Activated T-helper 1 cell treated with anti-CD3 and anti-CD28 coated beads, Interleukin-12 subunit alpha, Interleukin-12 subunit beta, Interleukin-2, Interleukin-4 antibody, amounts not matched to agents 30 ng/mL and 10 ng/mL and 1 ng/mL, durations not matched to agents 14 hours and 24 hours and 36 hours (primary cell): ENCODE measurements around the gene RGSL1. TPM values are rescaled to one million over a fixed set of nuclear protein-coding genes. Genes with fewer than 3 reads are reported as not detected.
"Not testable (repeated sequence)": the region's sequence is repeated elsewhere in the genome, so short reads cannot be mapped to it uniquely, and the experiment has no call there.

ENCODE experiments used
- DNase-seq: peaks from one replicate; pipeline ENCODE4 v3.0.0; 2021; ENCODE audit warnings: low spot score
- H3K27ac Mint-ChIP-seq: one replicate; pipeline ENCODE4 v1.8.0; 2021; ENCODE audit warnings: mild to moderate bottlenecking, mixed read lengths
- H3K27me3 Mint-ChIP-seq: one replicate; pipeline ENCODE4 v1.8.0; 2022; ENCODE audit warnings: mild to moderate bottlenecking, moderate library complexity, mixed read lengths; ENCODE audit not compliant: insufficient read depth
- H3K36me3 Mint-ChIP-seq: one replicate; pipeline ENCODE4 v1.8.0; 2021; ENCODE audit warnings: low read depth, mixed read lengths
- H3K4me1 Mint-ChIP-seq: one replicate; pipeline ENCODE4 v1.8.0; 2021; ENCODE audit warnings: low read depth, mixed read lengths
- H3K4me3 Mint-ChIP-seq: one replicate; pipeline ENCODE4 v1.8.0; 2021; ENCODE audit warnings: mild to moderate bottlenecking, moderate library complexity, mixed read lengths
- H3K9me3 Mint-ChIP-seq: one replicate; pipeline ENCODE4 v1.8.0; 2021; ENCODE audit warnings: mixed read lengths
- intact Hi-C: fragments of 100-400 bp; cut with micrococcal nuclease; formaldehyde crosslinking; loops from one replicate; pipeline ENCODE4 v1.15.1; 2024
- total RNA-seq: library from RNA; stranded (reverse); gene quantifications from 2 replicates; pipeline ENCODE4 v1.2.3, GENCODE V29; 2022

The RGSL1 gene
- total RNA-seq, 1 donor from 2014 or later, result not detected

DNA sequence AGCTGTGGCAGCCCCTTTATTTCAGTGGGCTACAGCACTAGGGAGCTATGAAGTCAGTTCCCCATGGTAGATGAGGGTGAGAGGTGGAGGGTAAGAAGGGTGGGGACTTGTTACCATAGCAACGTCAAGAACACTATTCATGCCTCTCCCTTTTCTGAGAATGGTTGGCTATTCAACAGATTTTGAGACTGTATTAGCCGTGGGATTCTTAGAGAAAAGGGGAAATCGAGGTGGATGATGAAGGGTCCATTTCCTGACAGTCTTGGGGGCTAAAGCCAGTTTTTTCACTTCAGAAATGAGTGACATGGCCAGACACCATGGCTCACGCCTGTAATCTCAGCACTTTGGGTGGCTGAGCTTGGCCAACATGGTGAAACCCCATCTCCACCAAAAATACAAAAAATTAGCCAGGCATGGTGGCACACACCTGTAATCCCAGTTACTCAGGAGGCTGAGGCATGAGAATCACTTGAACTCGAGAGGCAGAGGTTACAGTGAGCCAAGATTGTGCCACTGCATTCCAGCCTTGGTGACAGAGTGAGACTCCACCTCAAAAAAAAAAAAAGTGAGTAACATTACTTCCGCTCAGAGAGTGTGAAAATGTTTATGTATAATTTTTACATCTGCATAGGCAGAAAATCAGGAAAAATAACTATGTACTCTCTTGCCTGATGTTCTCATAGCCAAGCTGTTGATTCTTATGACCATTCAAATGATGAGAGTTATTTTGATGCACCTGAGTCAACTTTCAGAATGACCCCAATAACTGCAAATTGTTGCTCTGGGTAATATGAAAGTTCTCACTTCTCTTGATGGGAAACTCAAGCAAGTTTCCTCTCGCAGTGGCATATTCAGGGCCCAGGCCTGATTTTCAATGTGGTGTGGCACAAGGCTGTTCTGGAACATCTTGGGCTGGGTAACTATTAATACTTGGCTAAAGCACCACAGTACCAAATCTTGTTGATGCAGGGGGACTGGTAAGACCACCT lies 23.2 kb upstream of the RGSL1 start:
- Mint-ChIP-seq H3K4me3 (no peak overlapping the region), H3K27me3 (peaks cover 4% of the 10 kb centered on the region), H3K4me1 (peaks cover 28% of the 10 kb centered on the region), H3K36me3 (no peaks in the 10 kb centered on the region), H3K27ac (no peak overlapping the region), H3K9me3 (no peaks in the 10 kb centered on the region)
- intact Hi-C loops, result no loop called here
- DNase-seq, result no peak

DNA sequence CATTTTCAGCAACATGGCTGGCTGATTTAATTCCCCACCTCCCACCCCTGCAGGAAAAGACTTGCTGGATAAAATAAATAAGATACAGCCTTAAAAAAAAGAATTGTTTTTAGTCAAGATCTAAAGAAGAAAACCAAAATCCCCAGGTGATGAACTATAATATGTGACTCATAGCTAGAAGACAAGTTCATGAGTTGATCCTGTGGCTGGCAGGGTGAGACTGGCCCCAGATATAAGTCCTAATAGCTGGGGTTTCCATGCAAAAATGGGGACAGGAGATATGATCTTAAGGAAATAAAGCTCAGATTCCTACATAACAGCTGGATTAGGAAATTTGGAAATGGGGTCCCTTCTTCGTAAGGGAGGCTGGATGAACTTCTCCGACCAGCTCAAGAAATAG lies 21.9 kb upstream of the RGSL1 start:
- no peaks in the 10 kb centered on the region for H3K36me3 Mint-ChIP-seq
- H3K4me3 Mint-ChIP-seq, result no peak overlapping the region
- H3K4me1 Mint-ChIP-seq, result peaks cover 28% of the 10 kb centered on the region
- H3K27ac Mint-ChIP-seq, result no peak overlapping the region
- intact Hi-C loops, result no loop called here
- no peaks in the 10 kb centered on the region for H3K27me3 Mint-ChIP-seq
- H3K9me3 Mint-ChIP-seq, result no peaks in the 10 kb centered on the region
- no peak for DNase-seq

DNA sequence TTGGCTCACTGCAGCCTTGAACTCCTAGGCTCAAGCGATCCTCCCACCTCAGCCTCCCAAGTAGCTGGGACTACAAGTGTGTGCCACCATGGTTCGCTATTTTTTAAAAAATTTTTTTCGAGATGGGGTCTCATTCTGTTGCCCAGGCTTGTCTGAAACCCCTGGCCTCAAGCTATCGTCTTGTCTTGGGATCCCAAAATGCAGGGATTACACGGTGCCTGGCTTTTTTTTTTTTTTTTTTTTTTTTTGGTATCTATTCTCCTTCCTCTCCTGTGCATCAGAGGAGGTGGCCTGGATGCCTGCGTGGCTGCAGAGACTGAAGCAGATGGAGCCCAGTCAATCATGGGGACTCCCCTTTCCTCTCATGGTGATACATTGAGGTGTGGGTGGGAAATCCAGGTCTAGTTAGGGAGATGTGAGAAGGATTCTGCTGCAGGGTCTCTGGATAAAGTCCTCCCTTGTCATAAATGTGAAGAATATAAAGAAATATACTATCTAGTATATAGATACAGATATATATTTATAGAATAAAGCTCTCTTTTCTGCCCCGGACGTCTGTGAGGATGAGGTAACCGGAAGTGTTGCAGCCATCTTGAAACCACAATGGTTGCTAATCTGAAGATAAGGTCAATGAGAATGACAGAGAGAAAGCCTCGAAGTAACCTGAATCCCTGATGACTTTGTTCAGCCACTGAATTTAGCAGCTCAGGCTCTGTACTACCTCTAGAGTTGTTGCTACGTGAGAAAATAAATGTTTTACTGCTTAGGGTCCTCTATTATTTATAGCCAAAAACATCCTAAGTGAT lies 19.5 kb upstream of the RGSL1 start:
- intact Hi-C loops, result loop anchor here (10.0 kb wide), 1 partner anchor 186 kb away; no protein-coding TSS in a partner anchor
- H3K36me3 Mint-ChIP-seq, result no peaks in the 10 kb centered on the region
- H3K27me3 Mint-ChIP-seq, result peaks cover 4% of the 10 kb centered on the region
- H3K4me3 Mint-ChIP-seq, result no peak overlapping the region
- peak; percentile 47 for DNase-seq
- H3K9me3 Mint-ChIP-seq, result no peaks in the 10 kb centered on the region
- peak overlapping the region; percentile 72 for H3K27ac Mint-ChIP-seq
- H3K4me1 Mint-ChIP-seq, result peaks cover 28% of the 10 kb centered on the region

DNA sequence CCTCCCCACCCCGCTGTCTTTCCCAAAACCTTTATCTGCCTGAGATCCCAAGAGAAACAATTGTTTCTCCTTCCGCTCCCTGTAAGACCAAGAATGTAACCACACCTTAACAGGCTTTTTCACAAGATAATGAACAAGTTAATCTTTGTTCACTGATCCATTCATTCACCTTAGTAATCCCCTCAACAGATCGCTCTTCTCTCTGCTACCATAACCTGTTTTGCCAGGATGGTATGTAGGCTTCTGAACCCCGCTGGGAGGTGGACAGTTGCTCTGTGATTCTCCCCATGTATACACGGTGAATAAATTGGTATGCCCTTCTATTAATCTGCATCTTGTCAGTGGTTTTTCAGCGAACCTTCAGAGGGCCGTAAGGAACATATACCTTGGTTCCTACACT lies 18.7 kb upstream of the RGSL1 start:
- no peak overlapping the region for H3K4me3 Mint-ChIP-seq
- no peaks in the 10 kb centered on the region for H3K9me3 Mint-ChIP-seq
- H3K4me1 Mint-ChIP-seq, result peaks cover 28% of the 10 kb centered on the region
- no peak overlapping the region for H3K27ac Mint-ChIP-seq
- H3K36me3 Mint-ChIP-seq, result no peaks in the 10 kb centered on the region
- intact Hi-C loops, result loop anchor here (10.0 kb wide), 1 partner anchor 186 kb away; no protein-coding TSS in a partner anchor
- no peak for DNase-seq
- H3K27me3 Mint-ChIP-seq, result peaks cover 4% of the 10 kb centered on the region

DNA sequence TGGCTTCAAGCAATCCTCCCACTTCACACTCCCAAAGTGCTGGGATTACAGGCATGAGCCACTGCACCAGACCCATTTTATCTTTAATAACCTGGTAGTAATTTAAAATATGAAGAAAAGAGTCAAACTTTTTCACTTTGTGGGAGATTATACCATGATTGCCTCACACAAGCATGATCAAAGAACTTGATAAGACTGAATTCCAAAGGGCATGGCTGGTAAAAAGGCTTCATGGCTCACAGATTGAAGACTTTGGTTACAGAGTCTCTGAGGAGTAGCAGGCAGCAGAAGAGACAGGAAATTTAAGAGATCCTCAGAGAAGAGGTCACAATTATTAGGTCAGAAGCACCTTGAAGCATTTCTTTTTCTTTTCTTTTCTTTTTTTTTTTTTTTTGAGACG lies 16.4 kb upstream of the RGSL1 start:
- H3K27ac Mint-ChIP-seq, result no peak overlapping the region
- DNase-seq, result no peak

DNA sequence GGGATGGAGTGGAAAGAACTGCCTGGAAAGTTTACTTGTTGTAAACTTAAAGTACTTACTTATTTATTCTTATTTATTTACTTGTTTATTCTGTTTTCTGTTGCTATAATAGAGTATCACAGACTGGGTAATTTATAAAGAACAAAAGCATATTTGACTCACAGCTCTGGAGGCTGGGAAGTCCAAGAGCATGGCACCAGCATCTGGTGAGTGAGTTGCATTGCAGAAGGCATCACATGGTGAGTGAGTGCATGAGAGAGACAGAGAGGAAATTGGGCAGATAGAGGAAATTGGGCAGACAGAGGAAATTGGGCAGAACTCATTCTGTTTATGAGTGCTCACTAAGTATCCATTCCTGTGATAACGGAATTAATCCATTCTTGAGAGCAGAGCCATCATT lies 11.6 kb upstream of the RGSL1 start:
- H3K9me3 Mint-ChIP-seq, result peaks cover 10% of the 10 kb centered on the region
- peaks cover 4% of the 10 kb centered on the region for H3K27me3 Mint-ChIP-seq
- H3K36me3 Mint-ChIP-seq, result no peaks in the 10 kb centered on the region
- H3K27ac Mint-ChIP-seq, result no peak overlapping the region
- H3K4me3 Mint-ChIP-seq, result no peak overlapping the region
- intact Hi-C loops, result loop anchor here (10.0 kb wide), 1 partner anchor 194 kb away; no protein-coding TSS in a partner anchor
- H3K4me1 Mint-ChIP-seq, result no peaks in the 10 kb centered on the region
- DNase-seq, result no peak

More for the DNA sequence above, 16.4 kb upstream of the RGSL1 start:
- Mint-ChIP-seq H3K4me1 (peaks cover 19% of the 10 kb centered on the region), H3K27me3 (peaks cover 4% of the 10 kb centered on the region), H3K4me3 (no peak overlapping the region), H3K36me3 (no peaks in the 10 kb centered on the region), H3K9me3 (peaks cover 8% of the 10 kb centered on the region)
- intact Hi-C loops, result loop anchor here (10.0 kb wide), 1 partner anchor 189 kb away; no protein-coding TSS in a partner anchor

DNA sequence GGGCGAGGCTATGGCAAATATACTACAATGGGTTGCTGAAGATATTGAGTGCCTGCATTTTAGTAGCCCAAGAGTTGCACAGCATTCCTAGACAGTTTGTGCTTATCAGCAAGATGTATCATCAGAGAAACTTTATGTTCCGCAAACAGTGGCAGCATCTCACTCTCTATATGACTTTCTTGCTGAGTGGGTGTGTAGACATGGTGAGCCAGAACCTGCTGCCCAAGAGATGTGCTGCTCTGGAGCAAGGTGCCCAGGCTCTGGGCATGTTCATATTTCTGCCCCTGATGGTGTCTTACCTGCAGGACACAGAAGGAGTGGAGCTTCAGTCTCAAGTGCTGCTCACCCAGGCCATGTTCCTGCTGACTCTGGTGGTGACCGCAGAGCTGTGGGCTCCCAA lies 8.2 kb upstream of the RGSL1 start:
- H3K4me1 Mint-ChIP-seq, result peaks cover 7% of the 10 kb centered on the region

DNA sequence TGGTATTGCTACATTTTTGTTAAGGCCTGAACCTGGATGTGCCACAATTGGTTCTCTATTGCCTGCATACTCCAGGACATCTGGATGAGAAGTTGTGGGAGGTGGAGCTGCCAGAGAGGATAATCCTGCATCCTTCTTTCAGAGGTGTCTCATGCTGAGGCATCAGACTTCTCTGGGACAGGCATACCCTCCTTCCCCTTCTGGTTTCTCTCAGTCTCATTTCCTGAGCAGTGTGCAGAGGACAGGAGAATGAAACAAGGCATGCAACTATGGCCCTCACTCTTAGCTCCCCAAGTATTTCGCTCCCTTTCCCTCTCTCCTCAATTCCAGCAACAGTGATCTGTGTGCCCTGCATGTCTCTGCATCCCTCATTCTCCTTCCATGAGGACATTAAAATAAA lies 7.6 kb upstream of the RGSL1 start:
- peaks cover 7% of the 10 kb centered on the region for H3K4me1 Mint-ChIP-seq
- no peak overlapping the region for H3K27ac Mint-ChIP-seq
- no peaks in the 10 kb centered on the region for H3K36me3 Mint-ChIP-seq
- DNase-seq, result no peak
- H3K27me3 Mint-ChIP-seq, result no peaks in the 10 kb centered on the region
- intact Hi-C loops, result no loop called here
- no peak overlapping the region for H3K4me3 Mint-ChIP-seq
- peaks cover 10% of the 10 kb centered on the region for H3K9me3 Mint-ChIP-seq

More for the DNA sequence above, 8.2 kb upstream of the RGSL1 start:
- peaks cover 10% of the 10 kb centered on the region for H3K9me3 Mint-ChIP-seq
- H3K36me3 Mint-ChIP-seq, result no peaks in the 10 kb centered on the region
- no peak for DNase-seq
- intact Hi-C loops, result no loop called here
- no peak overlapping the region for H3K4me3 Mint-ChIP-seq
- H3K27ac Mint-ChIP-seq, result no peak overlapping the region
- no peaks in the 10 kb centered on the region for H3K27me3 Mint-ChIP-seq

DNA sequence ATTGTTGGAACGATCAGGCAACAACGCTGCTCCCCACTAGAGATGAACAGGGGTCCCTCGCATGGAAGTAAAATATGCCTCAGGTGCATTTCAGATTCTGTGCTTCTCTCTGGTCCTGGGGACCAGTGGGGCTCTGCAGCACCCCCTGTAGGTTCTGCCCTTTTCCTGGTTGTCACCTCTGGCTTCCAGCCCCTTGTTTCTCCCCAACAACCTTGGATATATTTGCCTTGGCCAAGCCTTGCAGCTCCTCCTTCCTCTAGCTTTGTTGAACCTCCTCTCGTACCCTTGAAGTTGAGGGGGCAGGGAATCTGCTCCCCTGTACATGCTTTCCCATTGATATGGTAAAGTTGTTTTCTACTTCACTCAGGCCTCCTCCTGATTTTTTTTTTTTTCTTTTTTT lies 5.4 kb upstream of the RGSL1 start:
- DNase-seq, result no peak
- no peak overlapping the region for H3K4me3 Mint-ChIP-seq
- H3K27me3 Mint-ChIP-seq, result peaks cover 3% of the 10 kb centered on the region
- peaks cover 7% of the 10 kb centered on the region for H3K4me1 Mint-ChIP-seq
- H3K9me3 Mint-ChIP-seq, result no peaks in the 10 kb centered on the region
- H3K27ac Mint-ChIP-seq, result no peak overlapping the region
- intact Hi-C loops, result no loop called here
- H3K36me3 Mint-ChIP-seq, result no peaks in the 10 kb centered on the region

DNA sequence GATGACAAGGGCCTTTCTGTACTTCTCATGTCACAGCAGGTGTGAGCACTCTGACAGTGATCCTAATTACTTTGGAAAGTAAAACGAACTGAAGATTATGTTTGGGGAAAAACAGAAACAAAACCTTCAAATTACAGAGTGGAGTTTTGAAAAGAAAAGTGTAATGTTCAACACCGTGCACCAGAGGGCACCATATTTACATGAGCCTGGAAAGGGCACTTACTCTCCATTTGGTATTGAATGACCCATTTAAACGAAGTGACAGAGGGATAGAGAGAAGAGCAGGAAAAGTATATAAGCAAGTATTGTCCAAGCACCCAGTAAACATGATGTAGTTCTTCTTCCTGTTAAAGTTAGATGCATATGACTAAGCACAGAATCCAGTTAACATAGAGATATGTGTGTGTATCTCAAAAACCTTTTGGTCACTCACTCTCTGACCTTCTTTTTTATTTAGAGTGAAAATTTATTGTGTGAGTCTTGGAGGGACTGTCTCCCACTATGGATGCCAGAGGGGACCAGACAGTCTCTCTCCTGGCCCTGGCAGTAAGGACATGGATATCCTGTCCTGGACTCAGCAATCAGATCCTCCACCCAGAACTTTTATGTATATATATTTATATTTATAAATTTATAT lies 3.8 kb upstream of the RGSL1 start:
- no peak for DNase-seq
- Mint-ChIP-seq H3K9me3 (no peaks in the 10 kb centered on the region), H3K27ac (no peak overlapping the region), H3K4me3 (no peak overlapping the region), H3K36me3 (no peaks in the 10 kb centered on the region), H3K27me3 (peaks cover 3% of the 10 kb centered on the region), H3K4me1 (peaks cover 7% of the 10 kb centered on the region)
- intact Hi-C loops, result loop anchor here (1.0 to 2.0 kb wide), 4 partner anchors 30 to 361 kb away; no protein-coding TSS in a partner anchor

DNA sequence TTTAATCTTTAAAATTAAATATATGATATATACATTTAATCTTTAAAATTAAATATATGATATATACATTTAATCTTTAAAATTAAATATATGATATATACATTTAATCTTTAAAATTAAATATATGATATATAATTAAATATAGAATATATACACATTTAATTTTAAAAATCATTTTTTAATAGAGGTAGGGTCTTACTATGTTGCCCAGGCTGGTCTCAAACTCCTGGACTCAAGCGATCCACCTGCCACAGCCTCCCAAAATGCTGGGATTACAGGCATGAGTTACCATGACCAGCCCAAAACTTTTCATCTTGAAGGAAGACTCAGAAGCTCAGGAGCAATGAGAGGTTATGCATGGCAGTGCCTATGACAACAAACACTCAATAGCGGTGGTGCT lies 2.8 kb upstream of the RGSL1 start:
- not testable (repeated sequence) for H3K4me3 Mint-ChIP-seq, H3K27me3 Mint-ChIP-seq, H3K27ac Mint-ChIP-seq, H3K36me3 Mint-ChIP-seq, DNase-seq, H3K4me1 Mint-ChIP-seq, H3K9me3 Mint-ChIP-seq
- intact Hi-C loops, result loop anchor here (2.0 kb wide), 2 partner anchors 148 to 362 kb away; no protein-coding TSS in a partner anchor

DNA sequence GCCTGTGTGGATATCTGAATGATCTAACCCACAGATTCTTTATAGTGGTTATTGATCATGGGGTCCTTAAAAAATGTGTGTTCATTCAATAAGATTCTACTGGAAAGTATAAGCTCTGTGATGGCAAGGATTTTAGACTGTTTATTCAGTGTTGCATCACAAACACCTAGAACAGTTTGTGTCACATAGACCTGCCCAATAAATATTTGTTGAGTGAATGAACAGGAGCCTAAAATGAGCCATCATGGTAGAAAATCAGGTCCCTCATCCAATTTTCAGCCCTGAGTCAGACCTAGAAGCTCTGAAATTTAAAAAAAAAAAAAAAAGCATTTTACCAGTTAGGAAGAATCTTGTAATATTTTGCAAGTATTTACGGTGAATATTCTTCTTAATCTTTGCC lies 2.3 kb upstream of the RGSL1 start:
- H3K36me3 Mint-ChIP-seq, result no peaks in the 10 kb centered on the region
- no peak overlapping the region for H3K27ac Mint-ChIP-seq
- intact Hi-C loops, result loop anchor here (2.0 kb wide), 2 partner anchors 147 to 363 kb away; no protein-coding TSS in a partner anchor
- H3K4me3 Mint-ChIP-seq, result no peak overlapping the region
- peaks cover 3% of the 10 kb centered on the region for H3K27me3 Mint-ChIP-seq
- DNase-seq, result no peak
- H3K9me3 Mint-ChIP-seq, result no peaks in the 10 kb centered on the region
- H3K4me1 Mint-ChIP-seq, result peaks cover 7% of the 10 kb centered on the region
